Hepatic stellate cell (primary cell): ENCODE measurements around the gene ADCY10.
"Not testable (repeated sequence)": the region's sequence is repeated elsewhere in the genome, so short reads cannot be mapped to it uniquely, and the experiment has no call there.

Source experiments
- DNase-seq: peaks from one replicate; pipeline ENCODE4 v3.0.0; 2011; ENCODE audit warnings: low spot score

ADCY10 gene

GRCh38 chr1:167806676-167807075 lies 107.3 kb downstream of the ADCY10 start:
- not testable (repeated sequence) for DNase-seq

DNA sequence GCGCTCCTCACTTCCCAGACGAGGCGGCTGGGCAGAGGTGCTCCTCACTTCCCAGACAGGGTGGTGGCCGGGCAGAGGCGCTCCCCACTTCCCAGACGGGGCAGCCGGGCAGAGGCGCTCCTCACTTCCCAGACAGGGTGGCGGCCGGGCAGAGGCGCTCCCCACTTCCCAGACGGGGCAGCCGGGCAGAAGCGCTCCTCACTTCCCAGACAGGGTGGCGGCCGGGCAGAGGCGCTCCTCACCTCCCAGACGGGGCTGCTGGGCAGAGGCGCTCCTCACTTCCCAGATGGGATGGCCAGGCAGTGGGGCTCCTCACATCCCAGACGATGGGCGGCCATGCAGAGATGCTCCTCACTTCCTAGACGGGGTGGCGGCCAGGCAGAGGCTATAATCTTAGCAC lies 107.7 kb downstream of the ADCY10 start:
- not testable (repeated sequence) for DNase-seq

GRCh38 chr1:167805041-167805556 lies 108.8 kb downstream of the ADCY10 start:
- no peak for DNase-seq

DNA sequence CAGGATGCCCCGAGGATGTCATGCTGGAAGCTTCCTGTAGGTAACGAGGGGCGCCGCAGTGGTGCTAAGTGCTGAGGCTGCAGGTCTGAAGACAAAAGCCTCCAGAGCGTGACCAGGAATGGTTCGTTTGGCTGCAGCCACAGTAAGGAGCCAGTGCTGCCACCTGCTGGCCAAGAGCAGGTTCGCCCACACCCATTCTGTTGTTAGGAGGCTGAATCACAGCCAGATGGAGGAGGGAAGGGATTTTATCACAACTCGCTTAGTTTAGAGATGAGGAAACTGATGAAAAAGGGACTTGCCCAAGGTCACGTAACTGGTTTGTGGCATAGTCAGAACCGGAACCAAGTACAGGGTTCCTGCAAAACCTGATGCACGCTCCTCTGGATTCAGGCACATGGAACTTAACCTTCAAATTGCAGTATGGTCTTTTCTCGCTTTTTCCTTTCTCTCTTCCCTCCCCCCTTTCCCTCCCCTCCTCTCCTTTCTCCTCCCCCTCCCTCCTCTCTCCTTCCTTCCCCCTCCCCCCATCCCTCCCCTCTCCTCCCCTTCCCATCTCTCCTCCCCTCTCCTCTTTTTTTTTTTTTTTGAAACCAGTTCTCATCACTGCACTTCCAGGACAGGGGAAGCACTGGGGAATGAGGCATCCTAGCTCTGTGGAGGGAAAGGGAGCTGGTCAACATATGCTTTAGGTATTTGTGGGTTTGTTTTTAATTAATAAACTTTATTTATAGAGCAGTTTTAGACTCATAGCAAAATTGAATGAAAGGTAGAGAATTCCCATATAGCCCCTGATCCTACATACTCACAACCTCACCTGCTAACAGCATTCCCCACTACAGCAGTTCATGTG lies 110.4 kb downstream of the ADCY10 start:
- peak; percentile 81 for DNase-seq

DNA sequence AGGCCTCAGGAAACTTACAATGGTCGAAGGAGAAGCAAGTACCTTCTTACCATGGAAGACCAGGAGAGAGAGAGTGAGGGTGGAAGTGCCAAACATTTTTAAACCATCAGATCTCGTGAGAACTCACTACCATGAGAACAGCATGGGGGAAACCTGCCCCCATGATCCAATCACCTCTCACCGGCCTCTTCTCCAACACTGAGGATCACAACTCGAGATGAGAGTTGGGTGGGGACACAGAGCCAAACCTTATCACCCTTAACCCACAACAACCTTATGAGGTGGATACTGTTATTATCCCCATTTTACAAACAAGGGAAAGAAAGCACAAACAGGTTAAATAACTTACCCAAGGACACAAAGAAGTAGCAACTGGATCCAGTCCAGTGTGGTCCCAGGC lies 111.7 kb downstream of the ADCY10 start:
- no peak for DNase-seq

- DNase-seq, result no peak
Observed at GRCh38 chr1:167800251-167800650, 113.7 kb downstream of the ADCY10 start.

GRCh38 chr1:167799747-167800146 lies 114.2 kb downstream of the ADCY10 start:
- no peak for DNase-seq

GRCh38 chr1:167798952-167799351 lies 115.0 kb downstream of the ADCY10 start:
- no peak for DNase-seq

GRCh38 chr1:167797015-167797414 lies 116.9 kb downstream of the ADCY10 start:
- peak; percentile 83 for DNase-seq

- no peak for DNase-seq
Observed at GRCh38 chr1:167795810-167796740, 117.9 kb downstream of the ADCY10 start.

GRCh38 chr1:167794043-167794442 lies 119.9 kb downstream of the ADCY10 start:
- DNase-seq, result no peak

DNA sequence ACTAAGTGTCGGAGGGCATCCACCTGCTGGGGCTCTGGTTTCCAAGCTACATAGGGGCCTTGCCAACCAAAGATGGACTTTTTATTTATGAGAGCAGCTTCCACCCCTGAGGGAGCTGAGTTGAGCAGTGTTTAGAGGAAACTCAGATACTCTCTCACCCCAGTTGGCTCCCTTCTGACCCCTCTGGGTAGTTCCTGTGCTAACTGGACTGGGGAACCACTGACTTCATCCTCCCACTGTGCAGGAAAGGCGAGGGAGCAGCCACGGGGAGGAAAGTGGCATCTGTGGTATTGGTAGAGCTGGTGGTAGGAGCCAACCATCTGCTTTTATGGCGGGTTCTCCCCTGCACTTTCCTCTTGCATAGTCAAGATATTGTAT lies 121.8 kb downstream of the ADCY10 start:
- no peak for DNase-seq

DNA sequence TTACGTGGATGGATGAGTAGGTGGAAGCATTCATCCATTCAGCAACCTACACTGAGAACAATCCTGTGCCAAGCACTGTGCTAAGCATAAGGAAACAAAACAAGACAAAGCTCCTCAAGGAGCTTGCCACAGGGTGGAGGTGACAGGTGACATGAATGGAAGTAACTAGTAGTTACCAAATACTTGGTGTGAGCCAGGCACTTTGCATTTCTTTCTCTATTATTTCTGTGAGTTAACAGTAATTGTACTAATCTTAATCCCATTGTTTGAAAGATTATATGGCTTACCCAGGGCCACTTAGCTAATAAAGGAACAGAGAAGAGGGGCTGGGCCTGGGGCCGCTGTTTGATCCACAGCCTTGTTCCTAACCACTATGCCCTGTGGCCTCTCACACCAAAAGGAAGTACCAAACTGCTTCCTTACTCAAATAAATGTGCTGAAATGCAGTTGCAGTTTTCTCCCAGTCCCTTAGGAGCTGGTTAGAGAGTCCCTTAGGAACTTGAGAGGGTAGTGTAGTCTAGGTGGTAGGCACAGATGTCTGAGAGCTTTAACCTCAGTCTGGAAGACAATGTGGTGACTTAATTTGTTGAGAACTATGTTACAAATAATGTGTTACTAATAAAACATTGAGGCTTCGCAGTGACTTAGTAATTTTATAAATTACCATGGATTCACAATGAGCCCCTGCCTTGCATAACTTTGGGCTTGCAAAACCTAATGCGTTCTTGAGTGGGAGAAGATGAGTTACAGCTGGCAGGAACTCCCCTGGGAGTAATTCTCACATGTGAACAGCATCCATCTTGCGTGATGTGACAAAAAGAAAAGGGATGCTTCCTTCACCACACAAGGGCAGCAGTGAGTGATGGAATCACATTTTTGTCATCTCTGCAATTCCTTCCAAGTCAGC lies 122.4 kb downstream of the ADCY10 start:
- DNase-seq, result peak; percentile 62

DNA sequence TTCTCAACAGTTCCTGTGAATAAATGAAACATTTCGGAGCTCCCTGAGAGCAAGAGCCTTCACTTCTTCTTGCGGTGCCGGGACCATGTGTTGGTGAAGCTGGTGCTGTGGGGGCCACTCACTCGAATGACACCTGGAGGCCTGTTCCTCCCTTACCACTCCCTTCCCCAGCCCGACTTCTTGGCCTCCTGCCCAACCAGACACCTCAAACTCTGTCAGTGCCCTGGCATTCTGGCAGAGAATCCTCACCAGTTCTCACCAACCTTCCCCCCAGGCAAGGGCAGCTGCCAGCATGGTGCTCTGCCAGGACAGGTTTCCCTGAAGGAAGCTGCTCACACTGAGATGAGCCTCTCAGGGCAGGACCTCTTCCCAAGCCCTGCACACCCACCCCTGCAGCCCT lies 123.8 kb downstream of the ADCY10 start:
- no peak for DNase-seq

DNA sequence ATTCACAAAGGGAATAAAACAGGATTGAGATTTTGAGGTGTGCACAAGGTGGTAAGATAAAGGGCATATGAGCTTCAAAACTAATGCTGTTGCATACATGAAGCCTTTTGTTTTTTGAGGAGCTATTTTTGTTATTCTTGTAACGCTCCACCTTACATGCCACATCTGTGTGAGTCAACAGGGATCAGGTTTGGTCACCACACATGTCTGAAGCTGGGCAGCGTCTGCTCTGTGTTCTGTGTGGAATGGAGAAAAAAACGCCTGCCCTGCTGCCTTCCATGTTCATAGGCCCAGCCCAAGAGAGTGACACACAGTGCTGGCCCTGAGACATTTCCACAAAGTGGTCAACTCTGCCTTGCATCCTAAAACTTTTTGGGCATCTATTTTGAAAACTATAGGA lies 124.4 kb downstream of the ADCY10 start:
- DNase-seq, result no peak

DNA sequence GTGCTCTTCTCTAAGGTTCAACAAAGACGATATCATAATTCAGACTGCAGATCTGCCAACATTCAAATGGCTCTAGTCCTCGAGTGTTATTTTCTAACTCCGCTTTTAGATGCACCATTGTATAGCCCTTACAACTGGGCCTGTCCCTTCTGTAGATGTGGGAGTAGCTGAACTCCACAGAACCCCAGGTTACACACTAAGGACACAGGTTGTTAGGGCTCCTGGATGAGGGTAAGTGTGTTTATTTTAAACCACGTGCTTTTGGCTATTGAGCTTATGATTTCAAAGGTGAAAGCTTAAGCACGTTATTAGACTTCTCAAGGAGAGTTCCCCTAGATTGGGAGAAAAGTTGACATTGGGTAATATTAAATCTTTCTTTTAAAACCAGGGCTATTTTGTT lies 127.4 kb downstream of the ADCY10 start:
- no peak for DNase-seq

GRCh38 chr1:167784876-167785550 lies 128.9 kb downstream of the ADCY10 start:
- no peak for DNase-seq

GRCh38 chr1:167782946-167783345 lies 131.0 kb downstream of the ADCY10 start:
- DNase-seq, result no peak

GRCh38 chr1:167781558-167781957 lies 132.4 kb downstream of the ADCY10 start:
- no peak for DNase-seq

DNA sequence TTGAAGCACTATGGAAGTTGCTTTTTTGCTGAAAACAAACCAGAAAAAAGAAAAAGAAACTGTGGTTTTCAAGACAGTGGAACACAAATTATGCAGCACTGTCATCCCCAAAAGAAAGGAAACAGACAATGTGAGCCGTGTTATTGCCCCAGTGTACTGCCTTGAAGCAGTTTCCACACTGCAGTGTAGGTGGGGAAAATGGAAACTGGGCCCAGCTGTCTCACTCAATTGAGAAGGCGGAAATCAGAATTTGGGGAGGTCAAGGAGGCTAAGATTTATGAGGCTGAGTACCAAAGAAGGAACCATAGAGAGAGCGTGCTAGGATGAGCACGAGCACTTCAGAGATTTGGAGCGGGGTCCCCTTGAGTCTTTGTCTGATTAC lies 136.7 kb downstream of the ADCY10 start:
- no peak for DNase-seq

- no peak for DNase-seq
Observed at GRCh38 chr1:167776616-167777268, 137.2 kb downstream of the ADCY10 start.
